ENCODE results near the gene ELAVL2. TPM values are rescaled to one million over a fixed set of nuclear protein-coding genes. Genes with fewer than 3 reads are reported as not detected.

Gene ELAVL2
- total RNA-seq, 1 experiment from 2014 or later = not detected

DNA sequence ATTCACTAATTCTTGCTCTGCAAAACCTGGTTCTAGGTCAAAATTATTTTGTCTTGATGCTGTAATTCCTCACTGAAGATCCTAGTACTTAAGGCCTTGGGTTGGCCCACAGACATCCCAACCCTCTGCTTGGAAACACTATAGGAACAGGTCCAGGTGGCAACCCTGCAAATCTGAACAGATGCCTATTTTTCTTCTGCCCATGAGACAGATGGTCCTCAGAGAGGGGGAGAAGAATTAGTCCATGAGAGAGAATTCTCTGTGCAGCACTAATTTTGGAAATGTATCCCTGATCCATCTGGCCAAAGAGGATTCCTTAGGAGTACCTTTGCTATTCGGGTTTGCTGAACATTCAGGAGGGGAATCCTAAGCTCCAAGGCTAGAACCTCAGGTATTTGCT, 156.3 kb downstream of the ELAVL2 start:
- Histone ChIP-seq H3K9me3 (ENCODE audit: low read depth, low read length, poor library complexity, severe bottlenecking) (no peaks in the 10 kb centered on the region), H3K4me3 (ENCODE audit: low read depth, low read length, poor library complexity, severe bottlenecking) (no peak overlapping the region), H3K4me1 (ENCODE audit: insufficient read depth, low read length, poor library complexity, severe bottlenecking) (no peaks in the 10 kb centered on the region), H3K27me3 (replicated peaks; ENCODE audit: insufficient read depth, low read depth, low read length, poor library complexity) (no peaks in the 10 kb centered on the region), H3K36me3 (ENCODE audit: insufficient read depth, low read length, poor library complexity, severe bottlenecking) (no peaks in the 10 kb centered on the region), H3K27ac (ENCODE audit: low read depth, low read length, poor library complexity, severe bottlenecking) (no peak overlapping the region)
- POLR2A ChIA-PET (ENCODE audit: low non-redundant PET) = no interaction called here
- TF ChIP-seq, protein P1, sequence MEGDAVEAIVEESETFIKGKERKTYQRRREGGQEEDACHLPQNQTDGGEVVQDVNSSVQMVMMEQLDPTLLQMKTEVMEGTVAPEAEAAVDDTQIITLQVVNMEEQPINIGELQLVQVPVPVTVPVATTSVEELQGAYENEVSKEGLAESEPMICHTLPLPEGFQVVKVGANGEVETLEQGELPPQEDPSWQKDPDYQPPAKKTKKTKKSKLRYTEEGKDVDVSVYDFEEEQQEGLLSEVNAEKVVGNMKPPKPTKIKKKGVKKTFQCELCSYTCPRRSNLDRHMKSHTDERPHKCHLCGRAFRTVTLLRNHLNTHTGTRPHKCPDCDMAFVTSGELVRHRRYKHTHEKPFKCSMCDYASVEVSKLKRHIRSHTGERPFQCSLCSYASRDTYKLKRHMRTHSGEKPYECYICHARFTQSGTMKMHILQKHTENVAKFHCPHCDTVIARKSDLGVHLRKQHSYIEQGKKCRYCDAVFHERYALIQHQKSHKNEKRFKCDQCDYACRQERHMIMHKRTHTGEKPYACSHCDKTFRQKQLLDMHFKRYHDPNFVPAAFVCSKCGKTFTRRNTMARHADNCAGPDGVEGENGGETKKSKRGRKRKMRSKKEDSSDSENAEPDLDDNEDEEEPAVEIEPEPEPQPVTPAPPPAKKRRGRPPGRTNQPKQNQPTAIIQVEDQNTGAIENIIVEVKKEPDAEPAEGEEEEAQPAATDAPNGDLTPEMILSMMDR (conservative IDR thresholded peaks at IDR 0.05; ENCODE audit: low read depth, low read length) = no peak
- no peak for TF ChIP-seq EZH2 (IDR thresholded peaks at IDR 0.05; ENCODE audit: borderline replicate concordance, low read depth, low read length, poor library complexity, severe bottlenecking)
- intact Hi-C loops (cut with micrococcal nuclease; ENCODE audit: unreplicated experiment) = no loop called here
- CTCF ChIA-PET = no interaction called here
- no TSS peak for BruUV-seq (replicated peaks)
- DNase-seq (ENCODE audit: low spot score) = no peak

DNA sequence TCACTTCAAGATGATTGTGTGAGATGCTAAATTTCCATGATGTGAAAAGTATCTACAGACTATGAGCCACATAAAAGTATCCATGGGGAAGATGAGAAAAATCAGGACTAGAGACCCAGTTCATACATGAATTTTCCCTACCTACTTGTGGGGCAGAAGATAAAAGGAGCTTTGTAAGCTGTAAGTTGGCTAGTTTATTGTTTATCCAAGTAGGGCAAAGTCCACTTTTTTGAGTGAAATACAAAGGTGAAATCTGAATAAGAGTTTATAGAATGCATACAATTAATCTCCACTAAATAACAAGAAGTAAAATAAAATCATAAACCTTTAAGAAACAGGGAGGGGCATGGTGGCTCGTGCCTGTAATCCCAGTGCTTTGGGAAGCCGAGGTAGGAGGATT, 160.4 kb downstream of the ELAVL2 start:
- intact Hi-C loops (cut with micrococcal nuclease; ENCODE audit: unreplicated experiment) = no loop called here
- DNase-seq (ENCODE audit: low spot score) = no peak
- no peak for TF ChIP-seq EZH2 (IDR thresholded peaks at IDR 0.05; ENCODE audit: borderline replicate concordance, low read depth, low read length, poor library complexity, severe bottlenecking)
- TF ChIP-seq, protein P1 (conservative IDR thresholded peaks at IDR 0.05; ENCODE audit: low read depth, low read length) = no peak
- Histone ChIP-seq H3K36me3 (ENCODE audit: insufficient read depth, low read length, poor library complexity, severe bottlenecking) (no peaks in the 10 kb centered on the region), H3K9me3 (ENCODE audit: low read depth, low read length, poor library complexity, severe bottlenecking) (no peaks in the 10 kb centered on the region), H3K4me1 (ENCODE audit: insufficient read depth, low read length, poor library complexity, severe bottlenecking) (no peaks in the 10 kb centered on the region), H3K27me3 (replicated peaks; ENCODE audit: insufficient read depth, low read depth, low read length, poor library complexity) (no peaks in the 10 kb centered on the region), H3K4me3 (ENCODE audit: low read depth, low read length, poor library complexity, severe bottlenecking) (no peak overlapping the region), H3K27ac (ENCODE audit: low read depth, low read length, poor library complexity, severe bottlenecking) (no peak overlapping the region)
- POLR2A ChIA-PET (ENCODE audit: low non-redundant PET) = no interaction called here
- BruUV-seq (replicated peaks) = no TSS peak
- CTCF ChIA-PET = no interaction called here

DNA sequence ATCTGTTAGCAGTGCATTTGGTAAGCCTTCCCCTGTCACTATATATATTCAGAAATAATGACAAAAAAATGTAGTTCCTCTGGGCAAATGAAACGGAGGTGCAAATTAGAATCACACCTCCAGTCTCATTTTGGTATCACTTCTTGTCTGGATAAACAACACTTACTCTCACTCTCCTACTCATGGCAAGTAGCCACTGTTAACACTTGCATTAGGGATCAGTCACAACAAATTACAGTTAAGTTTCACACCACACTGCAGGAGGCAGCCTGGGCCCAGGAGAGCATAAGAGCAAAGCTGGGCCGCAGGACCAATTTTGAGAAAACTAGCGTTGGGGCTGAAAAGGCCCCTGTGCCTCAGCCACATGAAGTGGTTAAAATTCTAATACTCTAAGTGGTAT, 161.0 kb downstream of the ELAVL2 start:
- no peaks in the 10 kb centered on the region for H3K27me3 ChIP-seq (replicated peaks; ENCODE audit: insufficient read depth, low read depth, low read length, poor library complexity)
- no peak overlapping the region for H3K4me3 ChIP-seq (ENCODE audit: low read depth, low read length, poor library complexity, severe bottlenecking)
- H3K27ac ChIP-seq (ENCODE audit: low read depth, low read length, poor library complexity, severe bottlenecking) = no peak overlapping the region
- no peak for TF ChIP-seq EZH2 (IDR thresholded peaks at IDR 0.05; ENCODE audit: borderline replicate concordance, low read depth, low read length, poor library complexity, severe bottlenecking)
- TF ChIP-seq, protein P1 (conservative IDR thresholded peaks at IDR 0.05; ENCODE audit: low read depth, low read length) = no peak
- no peaks in the 10 kb centered on the region for H3K36me3 ChIP-seq (ENCODE audit: insufficient read depth, low read length, poor library complexity, severe bottlenecking)
- no TSS peak for BruUV-seq (replicated peaks)
- intact Hi-C loops (cut with micrococcal nuclease; ENCODE audit: unreplicated experiment) = no loop called here
- no peaks in the 10 kb centered on the region for H3K4me1 ChIP-seq (ENCODE audit: insufficient read depth, low read length, poor library complexity, severe bottlenecking)
- DNase-seq (ENCODE audit: low spot score) = no peak
- ChIA-PET CTCF (no interaction called here), POLR2A (ENCODE audit: low non-redundant PET) (no interaction called here)
- no peaks in the 10 kb centered on the region for H3K9me3 ChIP-seq (ENCODE audit: low read depth, low read length, poor library complexity, severe bottlenecking)
